GM13976 (cell line): ENCODE results near the gene GALNT2.

ENCODE experiments used
- DNase-seq: peaks from one replicate; pipeline ENCODE4 v3.0.0; 2012; ENCODE audit warnings: low spot score
- CTCF ChIP-seq: IDR thresholded peaks from 2 replicates; pipeline ENCODE4 v1.5.1; 2012; ENCODE audit warnings: borderline replicate concordance, mild to moderate bottlenecking; ENCODE audit not compliant: insufficient read depth; ENCODE audit errors: extremely low read depth, missing control alignments, control extremely low read depth
- in situ Hi-C: fragments of 300-500 bp; cut with MboI; formaldehyde crosslinking; loops from one replicate; pipeline ENCODE4 v1.12.0; 2022; ENCODE audit warnings: low sequenced_read_pairs, mixed read lengths, inconsistent platforms; ENCODE audit not compliant: unreplicated experiment

Gene GALNT2

GRCh38 chr1:230114237-230114651 is 47.2 kb downstream of the GALNT2 start:
- DNase-seq, result no peak
- TF ChIP-seq CTCF, result no peak
- in situ Hi-C loops, result no loop called here

GRCh38 chr1:230117694-230118093 is 50.7 kb downstream of the GALNT2 start:
- no peak for DNase-seq
- in situ Hi-C loops, result no loop called here
- no peak for TF ChIP-seq CTCF

GRCh38 chr1:230119340-230119739 is 52.3 kb downstream of the GALNT2 start:
- DNase-seq, result no peak
- TF ChIP-seq CTCF, result no peak
- in situ Hi-C loops, result no loop called here

GRCh38 chr1:230120289-230120920 is 53.4 kb downstream of the GALNT2 start:
- in situ Hi-C loops, result no loop called here
- TF ChIP-seq CTCF, result no peak
- no peak for DNase-seq

GRCh38 chr1:230120921-230121381 is 53.9 kb downstream of the GALNT2 start:
- DNase-seq, result no peak

GRCh38 chr1:230121950-230122349 is 54.9 kb downstream of the GALNT2 start:
- TF ChIP-seq CTCF, result no peak
- in situ Hi-C loops, result no loop called here
- DNase-seq, result no peak

More at GRCh38 chr1:230120921-230121381, 53.9 kb downstream of the GALNT2 start:
- TF ChIP-seq CTCF, result peak; percentile 9
- in situ Hi-C loops, result no loop called here
